BJ (cell line): ENCODE data around the gene TXN. TPM values are rescaled to one million over a fixed set of nuclear protein-coding genes. Genes with fewer than 3 reads are reported as not detected.

ENCODE experiments used
- CTCF ChIA-PET: fragments of 350-600 bp; formaldehyde crosslinking; extraction: SDS; loops from one replicate; lab custom pipeline; 2021; ENCODE audit warnings: antibody characterized with exemption, inconsistent platforms; lab: Yijun Ruan, JAX
- POLR2A ChIA-PET: fragments of 300-600 bp; sonication (Branson Sonifier 250); formaldehyde crosslinking; extraction: SDS; loops from one replicate; lab custom pipeline; 2021; ENCODE audit warnings: antibody characterized with exemption; lab: Charles Lee
- DNase-seq: peaks from one replicate; pipeline ENCODE4 v3.0.0-alpha.2; 2011; ENCODE audit warnings: low read depth
- H3K27me3 ChIP-seq: 2 replicates; pipeline ENCODE4 v1.6.0; 2011; ENCODE audit warnings: low read length; ENCODE audit not compliant: control insufficient read depth, insufficient read depth
- H3K36me3 ChIP-seq: 2 replicates; pipeline ENCODE4 v1.5.1; 2011; ENCODE audit warnings: low read length; ENCODE audit not compliant: control insufficient read depth, insufficient read depth
- H3K4me3 ChIP-seq: 2 replicates; pipeline ENCODE4 v1.5.1; 2011; ENCODE audit warnings: low read depth, mild to moderate bottlenecking, control low read depth, low read length
- CTCF ChIP-seq: IDR thresholded peaks from 2 replicates; pipeline ENCODE4 v1.5.1; 2011; ENCODE audit warnings: low read depth, mild to moderate bottlenecking, control low read depth, inconsistent platforms, low read length, moderate library complexity; ENCODE audit not compliant: insufficient read depth
- polyA plus RNA-seq: library from polyadenylated mRNA; depleted of rRNA; stranded (reverse); fragments of >200 nt; gene quantifications from 2 replicates; pipeline ENCODE4 v1.2.3, GENCODE V29; 2011

Gene TXN
- polyA plus RNA-seq, 1 experiment, result 290 TPM

DNA sequence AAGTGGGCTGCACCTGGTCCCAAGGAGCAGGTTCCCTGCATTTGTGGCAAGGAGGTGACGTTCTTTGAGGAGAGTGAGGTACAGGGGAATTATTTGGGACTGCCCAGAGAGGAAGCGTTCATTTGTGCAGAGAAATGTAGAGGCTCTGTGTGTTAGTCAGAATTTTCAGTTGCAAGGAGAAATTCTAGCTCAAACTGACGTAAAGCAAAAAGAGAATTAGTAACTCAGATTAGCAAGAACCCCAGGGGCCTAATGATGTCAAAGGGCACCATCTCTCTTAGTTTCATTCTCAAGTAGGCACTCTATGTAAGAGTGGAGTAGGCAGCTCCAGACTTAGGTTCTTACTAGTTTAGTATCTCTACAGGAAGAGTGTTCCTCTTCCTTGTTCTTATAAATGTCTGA is 2.4 kb upstream of the TXN start:
- ChIA-PET POLR2A (no interaction called here), CTCF (interaction anchor here (0.8 to 1.2 kb wide), 4 partner anchors 43 to 378 kb away, joined by 3 to 4 read pairs (median 4); no protein-coding TSS in a partner anchor)
- Histone ChIP-seq H3K4me3 (no peak overlapping the region), H3K36me3 (no peaks in the 10 kb centered on the region), H3K27me3 (no peaks in the 10 kb centered on the region)
- TF ChIP-seq CTCF, result no peak
- no peak for DNase-seq

DNA sequence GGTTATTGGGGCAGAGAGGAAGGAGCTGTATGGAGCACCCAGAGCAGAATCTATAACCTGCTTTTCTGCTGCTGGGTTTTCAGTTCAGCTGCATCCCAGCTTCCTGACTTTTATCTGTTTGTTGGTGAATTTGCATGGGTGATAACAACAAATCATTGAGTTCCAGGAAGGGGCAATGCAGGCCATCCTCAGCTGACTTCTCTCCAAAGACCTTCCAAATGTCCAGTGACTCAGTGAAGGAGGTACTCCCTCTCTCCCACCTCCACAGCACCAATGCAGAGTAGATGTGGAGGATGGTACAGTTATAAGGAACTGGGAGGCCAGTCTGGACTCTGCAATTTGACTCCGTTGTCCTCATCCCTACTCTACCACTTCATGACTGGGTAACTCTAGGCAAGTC is 1.6 kb upstream of the TXN start:
- ChIA-PET POLR2A (interaction anchor here (0.6 kb wide), 2 partner anchors 143 to 170 kb away, joined by 3 to 4 read pairs; no protein-coding TSS in a partner anchor), CTCF (interaction anchor here (0.8 to 1.2 kb wide), 5 partner anchors 44 to 378 kb away, joined by 3 to 6 read pairs (median 4); no protein-coding TSS in a partner anchor)
- no peak overlapping the region for H3K4me3 ChIP-seq
- H3K36me3 ChIP-seq, result no peaks in the 10 kb centered on the region
- H3K27me3 ChIP-seq, result no peaks in the 10 kb centered on the region
- no peak for DNase-seq
- TF ChIP-seq CTCF, result no peak

DNA sequence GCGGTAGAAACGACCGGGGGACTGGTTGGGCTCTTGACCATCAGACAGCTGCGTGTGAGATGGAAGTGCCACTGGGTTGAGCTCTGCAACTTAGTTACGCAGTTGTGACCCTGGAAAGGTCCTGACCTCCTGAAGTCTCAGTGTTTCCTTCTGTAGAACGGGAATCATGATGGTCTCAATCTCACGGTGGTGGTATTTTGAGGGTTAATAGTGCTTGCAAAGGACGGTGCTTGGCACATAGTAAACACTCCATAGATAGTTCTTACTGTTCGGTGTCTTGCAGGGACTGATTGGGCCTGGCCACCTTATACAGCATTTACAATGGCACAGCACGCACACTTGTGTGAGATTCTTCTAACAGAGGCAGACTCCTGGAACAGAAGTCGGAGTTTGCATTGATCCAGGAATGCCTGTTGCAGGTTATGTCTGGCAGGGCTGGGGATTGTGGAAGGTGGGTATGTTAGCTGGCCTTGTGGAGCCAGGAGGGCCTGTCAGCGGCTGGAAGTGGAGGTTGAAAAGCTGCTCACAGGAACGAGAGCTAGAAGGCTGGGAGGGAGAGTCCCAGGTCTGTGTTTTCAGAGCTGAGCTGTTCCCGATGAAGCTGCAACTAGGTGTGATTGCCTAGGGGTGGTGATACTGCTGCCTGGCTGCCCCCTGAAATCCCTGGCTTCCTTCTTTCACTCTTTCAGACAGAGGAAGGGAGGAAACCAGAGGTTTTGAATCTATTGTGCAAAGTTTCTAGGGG is 962 bp upstream of the TXN start:
- Histone ChIP-seq H3K27me3 (no peaks in the 10 kb centered on the region), H3K36me3 (no peaks in the 10 kb centered on the region), H3K4me3 (peak overlapping the region; percentile 90)
- no peak for TF ChIP-seq CTCF
- ChIA-PET CTCF (interaction anchor here (0.8 to 1.2 kb wide), 3 partner anchors 65 to 94 kb away, joined by 3 to 6 read pairs (median 4); no protein-coding TSS in a partner anchor), POLR2A (interaction anchor here (0.5 to 1.0 kb wide), 6 partner anchors 16 to 338 kb away, joined by 3 to 8 read pairs (median 4); no protein-coding TSS in a partner anchor)
- DNase-seq, result no peak

- TF ChIP-seq CTCF, result no peak
- POLR2A ChIA-PET, result interaction anchor here (0.7 to 1.0 kb wide), 6 partner anchors 9 to 1637 kb away, joined by 3 to 17 read pairs (median 4); no protein-coding TSS in a partner anchor
- H3K4me3 ChIP-seq, result peak overlapping the region; percentile 90
- no peak for DNase-seq
- H3K27me3 ChIP-seq, result no peaks in the 10 kb centered on the region
- CTCF ChIA-PET, result no interaction called here
- no peaks in the 10 kb centered on the region for H3K36me3 ChIP-seq
Measured at GRCh38 chr9:110255463-110256379, 586 bp downstream of the TXN start.
